HG03064 (cell line): ENCODE measurements around the gene NDFIP2.
"Not testable (repeated sequence)": the region's sequence is repeated elsewhere in the genome, so short reads cannot be mapped to it uniquely, and the experiment has no call there.

ENCODE experiments used
- ATAC-seq: cut with Tn5 transposase; IDR thresholded peaks from one replicate; pipeline ENCODE4 v1.9.1; 2021; ENCODE audit warnings: low read depth; ENCODE audit not compliant: unreplicated experiment

Gene NDFIP2

DNA sequence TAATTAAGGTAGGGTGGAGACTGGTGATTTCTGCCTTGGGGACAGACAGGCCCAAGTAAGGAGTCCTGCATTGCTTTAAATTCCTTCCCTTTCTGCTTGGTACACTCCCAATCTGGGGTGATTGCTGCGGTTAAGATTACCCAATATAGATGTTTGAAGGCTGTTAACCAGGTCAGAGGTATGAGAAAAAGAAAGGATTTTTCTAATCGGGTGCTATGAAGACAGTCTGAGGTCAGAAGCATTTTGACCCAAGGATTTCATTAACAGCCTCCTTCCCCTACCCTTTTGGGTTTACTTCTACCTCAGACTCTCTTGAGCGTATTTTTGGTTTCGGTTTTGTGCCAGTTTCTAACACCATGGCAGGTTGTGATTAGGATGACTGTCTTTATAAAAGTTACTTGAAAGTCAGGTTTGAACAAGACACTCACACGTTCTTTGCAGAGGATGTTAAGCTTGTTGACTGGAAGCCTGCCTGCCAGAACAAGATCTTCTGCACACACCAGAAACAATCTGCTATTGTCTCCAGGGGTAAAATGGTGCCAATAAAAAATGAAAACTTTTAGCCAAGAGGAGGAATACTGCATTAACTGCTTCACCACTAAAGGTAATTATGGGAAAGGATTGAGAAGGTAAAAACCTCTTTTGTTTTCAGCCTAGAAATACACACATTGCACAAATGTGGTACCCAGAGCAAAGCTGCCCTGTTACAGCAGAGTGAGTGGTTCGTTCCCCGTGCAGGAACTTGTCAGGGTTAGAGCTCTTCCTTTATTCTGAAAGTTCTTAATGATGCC lies 108.8 kb downstream of the NDFIP2 start:
- ATAC-seq = no peak

DNA sequence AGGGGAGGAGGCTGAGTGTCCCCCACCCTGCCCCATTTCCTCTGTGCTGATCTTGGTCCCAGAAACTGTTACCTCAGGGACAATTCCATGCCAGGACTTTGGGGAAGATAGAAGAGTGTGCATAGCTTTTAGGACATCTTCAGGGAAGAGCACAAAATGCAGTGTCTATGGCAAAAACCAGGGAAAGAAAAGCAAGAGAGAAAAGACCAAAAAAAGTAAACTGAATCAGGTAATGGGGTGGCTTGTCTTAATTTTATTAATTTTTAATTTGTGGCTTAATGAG lies 109.4 kb downstream of the NDFIP2 start:
- ATAC-seq = no peak

GRCh38 chr13:79591493-79591892 lies 110.5 kb downstream of the NDFIP2 start:
- ATAC-seq = no peak

DNA sequence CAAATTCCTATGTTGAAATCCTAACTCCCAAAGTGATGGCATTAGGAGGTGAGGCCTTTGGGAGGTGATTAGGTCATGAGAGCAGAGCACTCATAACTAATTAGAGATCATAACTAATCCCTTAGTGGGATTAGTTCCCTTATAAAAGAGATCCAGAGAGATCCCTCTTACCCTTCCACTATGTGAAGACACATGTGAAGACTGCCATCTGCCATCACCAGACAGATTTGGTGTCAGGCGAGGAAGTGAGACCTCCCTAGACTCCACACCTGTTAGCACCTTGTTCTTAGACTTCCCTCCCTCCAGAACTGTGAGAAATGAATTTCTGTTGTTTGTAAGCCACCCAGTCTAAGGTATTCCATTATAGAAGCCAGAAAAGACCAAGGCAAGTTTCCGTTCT lies 112.2 kb downstream of the NDFIP2 start:
- ATAC-seq = no peak

DNA sequence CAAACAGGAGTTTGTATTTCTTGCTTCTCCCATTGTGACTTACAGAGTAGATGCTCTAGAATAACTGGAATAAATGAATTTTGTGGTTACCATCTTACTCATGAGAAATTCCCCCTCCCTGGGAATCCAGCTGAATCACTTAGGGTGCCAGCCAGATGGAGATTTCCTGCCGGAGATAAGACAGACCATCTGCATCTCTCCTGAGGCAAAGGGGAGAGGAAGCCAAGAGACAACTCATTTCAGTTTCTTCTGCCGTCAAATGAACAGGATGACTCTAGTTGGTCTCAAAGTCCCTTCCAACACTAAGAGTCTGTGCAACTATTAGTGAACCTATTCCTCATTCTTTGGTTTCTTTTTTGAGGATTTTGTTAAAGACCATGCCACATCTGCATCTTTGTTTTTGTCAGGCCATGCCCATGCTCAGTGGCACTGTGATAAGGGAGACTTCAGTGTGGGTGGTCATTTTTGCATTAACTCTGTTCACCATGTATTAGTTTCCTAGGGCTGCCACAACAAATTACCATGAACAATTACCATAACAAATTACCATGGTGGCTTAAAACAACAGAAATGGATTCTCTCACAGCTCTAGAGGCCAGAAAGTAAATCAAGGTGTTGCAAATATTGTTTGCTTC lies 112.8 kb downstream of the NDFIP2 start:
- no peak for ATAC-seq

- ATAC-seq = not testable (repeated sequence)
These were observed 119.2 kb downstream of the NDFIP2 start for GRCh38 chr13:79600146-79600545.

GRCh38 chr13:79602936-79603335 lies 122.0 kb downstream of the NDFIP2 start:
- ATAC-seq = no peak

- ATAC-seq = no peak
These were observed 123.8 kb downstream of the NDFIP2 start for GRCh38 chr13:79604752-79605151.
